ENCODE measurements around the gene PCDHGA6. TPM values are rescaled to one million over a fixed set of nuclear protein-coding genes. Genes with fewer than 3 reads are reported as not detected.
"Not testable (repeated sequence)": the region's sequence is repeated elsewhere in the genome, so short reads cannot be mapped to it uniquely, and the experiment has no call there.

Gene PCDHGA6
- total RNA-seq, 2 experiments from 2014 or later: 0.11 TPM; not detected in 1

DNA sequence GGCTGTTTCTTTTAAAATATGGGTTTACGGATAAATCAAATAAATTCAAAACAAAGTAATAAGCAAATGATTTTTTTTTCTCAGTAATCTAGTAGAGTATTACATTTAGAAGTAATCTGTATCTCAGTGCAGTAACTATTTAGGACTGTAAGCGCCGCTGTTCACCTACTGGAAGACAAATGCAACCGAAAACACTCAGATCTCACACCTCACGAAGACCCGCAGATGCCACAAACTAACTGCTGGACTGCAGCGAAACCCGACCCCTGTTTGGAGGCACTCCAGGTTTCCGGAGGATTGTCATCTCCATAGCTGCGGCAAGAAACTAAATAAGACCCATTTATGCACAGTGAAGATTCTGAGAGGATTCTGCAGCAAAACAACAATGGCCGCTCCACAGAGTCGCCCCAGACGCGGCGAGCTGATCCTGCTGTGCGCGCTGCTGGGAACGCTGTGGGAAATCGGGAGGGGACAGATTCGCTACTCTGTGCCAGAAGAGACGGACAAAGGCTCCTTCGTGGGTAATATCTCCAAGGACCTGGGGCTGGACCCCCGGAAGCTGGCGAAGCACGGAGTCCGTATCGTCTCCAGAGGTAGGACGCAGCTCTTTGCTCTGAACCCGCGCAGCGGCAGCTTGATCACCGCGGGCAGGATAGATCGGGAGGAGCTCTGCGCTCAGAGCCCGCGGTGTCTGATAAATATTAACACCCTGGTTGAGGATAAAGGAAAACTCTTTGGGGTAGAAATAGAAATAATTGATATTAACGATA, 18.9 kb downstream of the PCDHGA6 start, which contains the start of gene PCDHGA8:
PCDHGA8 (plus strand) TSS at position 205 of the 770 bp plus-strand sequence; CDS start at position 386, 181 bp downstream.
- intact Hi-C loops (cut with DNase I, micrococcal nuclease): no loop called here
- H3K27ac Mint-ChIP-seq: no peak within 1 kb of the TSS
- peaks cover 85% of the 10 kb centered on the region for H3K27me3 Mint-ChIP-seq
- H3K36me3 Mint-ChIP-seq (ENCODE audit: low read depth): peaks cover 20% of the 10 kb centered on the region
- Histone ChIP-seq H3K27ac (ENCODE audit: low read depth in 1 of 2, low read length in 2 of 2) (no peak within 1 kb of the TSS), H3K4me1 (ENCODE audit: insufficient read depth, low read length) (no peaks in the 10 kb centered on the region), H3K27me3 (ENCODE audit: control insufficient read depth in 1 of 2, insufficient read depth in 2 of 2, low read length in 2 of 2) (peaks cover 53 to 89% of the 10 kb centered on the region in 2 experiments), H3K9me3 (ENCODE audit: control insufficient read depth in 1 of 2, insufficient read depth in 1 of 2, low read length in 2 of 2) (peaks cover 49 to 53% of the 10 kb centered on the region in 2 experiments), H3K36me3 (ENCODE audit: insufficient read depth, low read length) (no peaks in the 10 kb centered on the region), H3K4me3 (ENCODE audit: low read length) (no peak within 1 kb of the TSS)
- ChIA-PET CTCF (interaction anchor here (0.9 to 1.0 kb wide), 2 partner anchors 23 to 171 kb away, joined by 3 to 4 read pairs; partner anchors contain the start of gene PCDHGB3), POLR2A (no interaction called here)
- H3K4me1 Mint-ChIP-seq (ENCODE audit: low read depth): no peaks in the 10 kb centered on the region
- DNase-seq (no peak), ATAC-seq (ENCODE audit: poor library complexity) (no peak)
- H3K4me3 Mint-ChIP-seq: no peak within 1 kb of the TSS
- TF ChIP-seq, protein P1, sequence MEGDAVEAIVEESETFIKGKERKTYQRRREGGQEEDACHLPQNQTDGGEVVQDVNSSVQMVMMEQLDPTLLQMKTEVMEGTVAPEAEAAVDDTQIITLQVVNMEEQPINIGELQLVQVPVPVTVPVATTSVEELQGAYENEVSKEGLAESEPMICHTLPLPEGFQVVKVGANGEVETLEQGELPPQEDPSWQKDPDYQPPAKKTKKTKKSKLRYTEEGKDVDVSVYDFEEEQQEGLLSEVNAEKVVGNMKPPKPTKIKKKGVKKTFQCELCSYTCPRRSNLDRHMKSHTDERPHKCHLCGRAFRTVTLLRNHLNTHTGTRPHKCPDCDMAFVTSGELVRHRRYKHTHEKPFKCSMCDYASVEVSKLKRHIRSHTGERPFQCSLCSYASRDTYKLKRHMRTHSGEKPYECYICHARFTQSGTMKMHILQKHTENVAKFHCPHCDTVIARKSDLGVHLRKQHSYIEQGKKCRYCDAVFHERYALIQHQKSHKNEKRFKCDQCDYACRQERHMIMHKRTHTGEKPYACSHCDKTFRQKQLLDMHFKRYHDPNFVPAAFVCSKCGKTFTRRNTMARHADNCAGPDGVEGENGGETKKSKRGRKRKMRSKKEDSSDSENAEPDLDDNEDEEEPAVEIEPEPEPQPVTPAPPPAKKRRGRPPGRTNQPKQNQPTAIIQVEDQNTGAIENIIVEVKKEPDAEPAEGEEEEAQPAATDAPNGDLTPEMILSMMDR (IDR thresholded peaks at IDR 0.05): no peak
- peaks cover 19% of the 10 kb centered on the region for H3K9me3 Mint-ChIP-seq

DNA sequence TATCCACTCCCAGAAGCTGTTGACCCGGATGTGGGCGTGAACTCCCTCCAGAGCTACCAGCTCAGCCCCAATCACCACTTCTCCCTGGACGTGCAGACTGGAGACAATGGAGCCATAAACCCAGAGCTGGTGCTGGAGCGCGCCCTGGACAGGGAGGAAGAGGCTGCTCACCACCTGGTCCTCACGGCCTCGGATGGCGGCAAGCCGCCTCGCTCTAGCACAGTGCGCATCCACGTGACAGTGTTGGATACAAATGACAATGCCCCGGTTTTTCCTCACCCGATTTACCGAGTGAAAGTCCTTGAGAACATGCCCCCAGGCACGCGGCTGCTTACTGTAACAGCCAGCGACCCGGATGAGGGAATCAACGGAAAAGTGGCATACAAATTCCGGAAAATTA, 19.6 kb downstream of the PCDHGA6 start:
- intact Hi-C loops (cut with DNase I, micrococcal nuclease): no loop called here
- H3K4me1 Mint-ChIP-seq (ENCODE audit: low read depth): no peaks in the 10 kb centered on the region
- H3K4me3 Mint-ChIP-seq: no peak overlapping the region
- H3K27me3 Mint-ChIP-seq: peaks cover 86% of the 10 kb centered on the region
- Histone ChIP-seq H3K27ac (ENCODE audit: low read depth in 1 of 2, low read length in 2 of 2) (no peak overlapping the region), H3K4me3 (ENCODE audit: low read length) (no peak overlapping the region), H3K9me3 (ENCODE audit: control insufficient read depth in 1 of 2, insufficient read depth in 1 of 2, low read length in 2 of 2) (peaks cover 47 to 54% of the 10 kb centered on the region in 2 experiments), H3K36me3 (ENCODE audit: insufficient read depth, low read length) (no peaks in the 10 kb centered on the region), H3K4me1 (ENCODE audit: insufficient read depth, low read length) (no peaks in the 10 kb centered on the region), H3K27me3 (ENCODE audit: control insufficient read depth in 1 of 2, insufficient read depth in 2 of 2, low read length in 2 of 2) (peaks cover 53 to 87% of the 10 kb centered on the region in 2 experiments)
- no peak overlapping the region for H3K27ac Mint-ChIP-seq
- DNase-seq (no peak), ATAC-seq (ENCODE audit: poor library complexity) (no peak)
- TF ChIP-seq, protein P1 (IDR thresholded peaks at IDR 0.05): no peak
- H3K9me3 Mint-ChIP-seq: peaks cover 19% of the 10 kb centered on the region
- peaks cover 20% of the 10 kb centered on the region for H3K36me3 Mint-ChIP-seq (ENCODE audit: low read depth)
- ChIA-PET CTCF (no interaction called here), POLR2A (no interaction called here)

DNA sequence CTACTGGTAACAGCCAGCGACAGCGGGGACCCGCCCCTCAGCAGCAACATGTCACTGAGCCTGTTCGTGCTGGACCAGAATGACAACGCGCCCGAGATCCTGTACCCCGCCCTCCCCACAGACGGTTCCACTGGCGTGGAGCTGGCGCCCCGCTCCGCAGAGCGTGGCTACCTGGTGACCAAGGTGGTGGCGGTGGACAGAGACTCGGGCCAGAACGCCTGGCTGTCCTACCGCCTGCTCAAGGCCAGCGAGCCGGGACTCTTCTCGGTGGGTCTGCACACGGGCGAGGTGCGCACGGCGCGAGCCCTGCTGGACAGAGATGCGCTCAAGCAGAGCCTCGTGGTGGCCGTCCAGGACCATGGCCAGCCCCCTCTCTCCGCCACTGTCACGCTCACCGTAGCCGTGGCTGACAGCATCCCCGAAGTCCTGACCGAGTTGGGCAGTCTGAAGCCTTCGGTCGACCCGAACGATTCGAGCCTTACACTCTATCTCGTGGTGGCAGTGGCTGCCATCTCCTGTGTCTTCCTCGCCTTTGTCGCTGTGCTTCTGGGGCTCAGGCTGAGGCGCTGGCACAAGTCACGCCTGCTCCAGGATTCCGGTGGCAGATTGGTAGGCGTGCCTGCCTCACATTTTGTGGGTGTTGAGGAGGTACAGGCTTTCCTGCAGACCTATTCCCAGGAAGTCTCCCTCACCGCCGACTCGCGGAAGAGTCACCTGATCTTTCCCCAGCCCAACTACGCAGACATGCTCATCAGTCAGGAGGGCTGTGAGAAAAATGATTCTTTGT, 20.9 kb downstream of the PCDHGA6 start:
- peaks cover 30% of the 10 kb centered on the region for H3K36me3 Mint-ChIP-seq (ENCODE audit: low read depth)
- H3K4me1 Mint-ChIP-seq (ENCODE audit: low read depth); POLR2A ChIA-PET; H3K27ac Mint-ChIP-seq; intact Hi-C loops (cut with DNase I, micrococcal nuclease); ATAC-seq (ENCODE audit: poor library complexity); H3K4me1 ChIP-seq (ENCODE audit: insufficient read depth, low read length); H3K4me3 ChIP-seq (ENCODE audit: low read length); H3K4me3 Mint-ChIP-seq; H3K36me3 ChIP-seq (ENCODE audit: insufficient read depth, low read length); H3K27ac ChIP-seq (ENCODE audit: low read depth in 1 of 2, low read length in 2 of 2); DNase-seq: not testable (repeated sequence)
- peaks cover 49 to 85% of the 10 kb centered on the region in 2 experiments for H3K27me3 ChIP-seq (ENCODE audit: control insufficient read depth in 1 of 2, insufficient read depth in 2 of 2, low read length in 2 of 2)
- H3K9me3 Mint-ChIP-seq: peaks cover 15% of the 10 kb centered on the region
- peaks cover 88% of the 10 kb centered on the region for H3K27me3 Mint-ChIP-seq
- H3K9me3 ChIP-seq (ENCODE audit: control insufficient read depth in 1 of 2, insufficient read depth in 1 of 2, low read length in 2 of 2): peaks cover 49 to 55% of the 10 kb centered on the region in 2 experiments
- CTCF ChIA-PET: interaction anchor here (1.0 to 1.3 kb wide), 2 partner anchors 13 to 163 kb away, joined by 3 read pairs; partner anchors contain the start of gene PCDHGB6
